Measurements from ENCODE around the gene C5orf15. TPM values are rescaled to one million over a fixed set of nuclear protein-coding genes. Genes with fewer than 3 reads are reported as not detected.

The C5orf15 gene
- total RNA-seq, 1 experiment from 2014 or later = 48.7 TPM

DNA sequence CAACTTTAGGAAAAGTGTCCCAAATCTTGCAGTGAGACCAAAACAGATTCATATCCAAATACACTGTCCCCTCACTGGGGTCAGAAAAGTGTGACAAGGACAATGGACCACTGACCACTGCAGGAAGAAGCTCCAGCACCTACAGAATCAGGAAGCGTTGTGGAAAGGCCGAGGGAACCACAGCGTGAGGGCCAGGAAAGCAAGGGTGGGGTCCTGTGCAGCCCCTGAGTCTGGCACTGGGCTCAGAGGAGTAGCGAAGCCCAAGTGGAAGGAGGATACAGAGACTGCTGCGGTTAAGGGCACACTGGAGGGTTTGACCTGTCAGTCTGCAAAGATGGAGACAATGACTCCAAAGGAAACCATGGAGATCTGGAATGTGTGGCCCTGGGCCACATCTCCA, 36.9 kb downstream of the C5orf15 start:
- no peaks in the 10 kb centered on the region for H3K36me3 ChIP-seq (replicated peaks; ENCODE audit: control insufficient read depth, insufficient read depth, low read length)
- no peak overlapping the region for H3K4me3 ChIP-seq (ENCODE audit: insufficient read depth, low read depth, low read length)
- DNase-seq = peak; percentile 10
- H3K27me3 ChIP-seq (ENCODE audit: control insufficient read depth, insufficient read depth, low read length) = no peaks in the 10 kb centered on the region

DNA sequence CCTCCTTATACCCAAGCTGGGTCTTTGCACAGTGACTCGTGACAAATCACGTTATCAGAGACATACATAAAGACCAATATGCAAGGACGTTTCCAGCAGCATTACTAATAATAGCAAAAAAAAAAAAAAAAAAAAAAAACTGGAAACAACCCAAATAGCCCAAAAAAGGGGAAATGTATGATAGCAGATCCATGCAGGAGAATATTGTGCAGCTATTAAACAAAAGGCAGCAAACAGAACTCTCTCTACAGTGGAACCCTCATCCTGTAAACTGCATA, 37.7 kb downstream of the C5orf15 start:
- no peak for DNase-seq
- H3K4me3 ChIP-seq (ENCODE audit: insufficient read depth, low read depth, low read length) = no peak overlapping the region
- H3K36me3 ChIP-seq (replicated peaks; ENCODE audit: control insufficient read depth, insufficient read depth, low read length) = no peaks in the 10 kb centered on the region
- no peaks in the 10 kb centered on the region for H3K27me3 ChIP-seq (ENCODE audit: control insufficient read depth, insufficient read depth, low read length)

DNA sequence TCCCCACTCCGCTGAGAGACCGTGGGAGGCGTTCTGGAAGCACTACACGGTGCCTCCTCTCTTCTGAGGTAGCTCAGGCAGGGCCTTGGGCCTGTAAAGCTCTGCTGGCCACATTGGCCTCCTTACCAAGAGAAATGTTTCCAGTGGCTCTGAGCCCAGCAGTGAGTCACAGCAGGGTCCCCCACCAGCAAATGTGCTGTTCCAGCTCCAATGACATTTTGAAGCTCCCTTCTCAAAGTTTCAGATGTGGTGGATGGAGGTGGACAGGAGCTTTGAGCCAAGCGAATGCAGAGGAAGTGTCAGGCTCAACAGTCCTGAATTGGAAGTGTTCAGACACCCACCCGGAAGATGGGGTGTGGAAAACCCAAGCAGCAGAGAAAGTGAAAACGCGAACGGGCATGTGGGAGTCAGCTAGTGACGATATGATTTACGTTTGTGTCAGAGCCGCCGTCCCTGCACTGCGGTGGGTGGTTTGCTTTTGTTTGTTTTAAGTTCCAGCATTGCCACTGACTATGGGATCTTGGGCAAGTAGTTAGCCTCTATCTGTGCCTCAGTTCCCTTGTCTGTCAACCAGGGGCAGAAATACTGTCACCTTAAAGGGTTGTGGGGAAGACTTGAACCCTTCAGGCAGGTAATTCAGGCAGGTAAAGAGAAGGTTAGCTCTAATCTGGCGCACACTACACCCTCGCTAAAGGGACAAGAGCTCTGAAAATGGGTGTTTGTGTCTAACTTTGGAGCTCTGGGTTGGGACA, 38.2 kb downstream of the C5orf15 start:
- no peaks in the 10 kb centered on the region for H3K36me3 ChIP-seq (replicated peaks; ENCODE audit: control insufficient read depth, insufficient read depth, low read length)
- H3K4me3 ChIP-seq (ENCODE audit: insufficient read depth, low read depth, low read length) = no peak overlapping the region
- H3K27me3 ChIP-seq (ENCODE audit: control insufficient read depth, insufficient read depth, low read length) = no peaks in the 10 kb centered on the region
- peak; percentile 3 for DNase-seq

DNA sequence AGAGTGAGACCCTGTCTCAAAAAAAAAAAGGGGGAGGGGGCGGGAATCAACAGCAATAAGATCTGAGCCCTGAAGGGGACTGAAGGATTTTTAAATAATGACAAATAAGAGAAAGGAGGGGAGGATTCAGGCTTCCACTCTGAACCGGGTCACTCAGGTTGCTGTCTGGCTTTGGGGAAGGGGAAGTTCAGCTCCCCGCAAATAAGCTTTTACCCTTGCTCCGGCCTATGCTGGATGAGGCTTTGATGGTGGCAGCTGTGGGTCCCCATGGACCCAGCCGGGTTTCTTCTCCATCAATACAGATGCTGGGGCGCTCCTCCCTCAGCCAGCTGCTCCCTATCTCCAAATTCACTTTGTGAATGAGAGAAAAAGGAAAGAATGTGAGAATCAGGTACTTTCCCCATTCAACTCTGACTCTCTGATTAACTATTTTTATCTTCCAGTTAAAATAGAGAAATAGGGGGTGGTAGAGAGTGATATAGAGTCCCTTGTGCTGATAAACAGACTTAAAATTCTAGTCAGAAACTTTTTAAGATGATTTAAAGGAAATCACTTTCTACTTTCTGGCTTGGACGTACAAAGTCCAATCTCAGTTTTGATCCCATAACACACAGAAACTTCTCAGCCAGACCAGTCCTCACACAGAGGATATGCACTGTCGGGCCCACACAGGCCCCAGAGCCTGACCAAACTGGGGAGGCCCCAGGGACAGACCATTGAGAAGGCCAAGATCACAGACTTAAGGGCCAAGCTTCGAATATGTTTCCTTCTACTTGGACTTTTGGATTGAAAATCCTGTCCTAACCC, 39.6 kb downstream of the C5orf15 start:
- DNase-seq = no peak
- no peaks in the 10 kb centered on the region for H3K27me3 ChIP-seq (ENCODE audit: control insufficient read depth, insufficient read depth, low read length)
- H3K4me3 ChIP-seq (ENCODE audit: insufficient read depth, low read depth, low read length) = no peak overlapping the region
- H3K36me3 ChIP-seq (replicated peaks; ENCODE audit: control insufficient read depth, insufficient read depth, low read length) = no peaks in the 10 kb centered on the region

DNA sequence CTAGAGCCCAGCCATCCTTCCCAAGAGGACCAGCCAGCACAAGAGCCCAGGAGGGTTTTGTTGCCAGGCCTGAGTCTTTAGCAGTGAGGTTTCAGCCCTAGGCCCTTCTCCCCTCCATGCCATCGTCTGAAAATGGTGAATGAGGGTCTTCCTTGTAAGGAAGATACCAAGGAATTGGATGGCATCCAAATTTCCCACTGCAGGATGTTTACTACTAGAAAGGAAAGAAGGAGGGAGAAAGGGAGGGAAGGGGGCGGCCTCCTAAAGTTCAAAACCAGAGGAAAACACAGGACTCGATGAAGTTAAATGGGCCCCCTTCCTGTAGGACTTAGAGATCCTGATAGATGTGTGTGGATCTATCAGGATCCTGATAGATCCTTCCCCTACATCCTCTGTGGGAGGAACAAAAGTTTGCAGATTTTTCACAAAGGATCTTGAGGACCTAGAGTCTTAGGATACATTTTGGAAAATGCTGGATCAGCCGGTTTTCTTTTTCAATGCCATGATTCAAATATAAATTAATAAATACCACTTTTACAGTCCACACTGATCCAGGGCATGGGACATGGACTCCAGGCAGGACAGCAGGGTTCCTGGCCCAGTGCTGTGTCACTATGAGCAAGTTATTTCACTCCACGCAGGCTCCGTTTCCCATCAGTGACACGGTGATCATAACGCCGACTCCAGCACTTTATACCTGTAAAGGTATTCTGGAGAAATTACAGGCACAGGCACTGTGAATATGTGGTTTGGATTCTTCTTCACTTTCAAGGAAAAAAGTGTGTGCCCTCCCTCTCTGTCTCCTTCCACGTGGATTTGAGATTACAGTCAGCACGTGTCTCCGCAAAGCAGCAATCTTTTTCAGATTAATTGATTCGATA, 40.9 kb downstream of the C5orf15 start:
- no peak overlapping the region for H3K4me3 ChIP-seq (ENCODE audit: insufficient read depth, low read depth, low read length)
- no peaks in the 10 kb centered on the region for H3K27me3 ChIP-seq (ENCODE audit: control insufficient read depth, insufficient read depth, low read length)
- no peak for DNase-seq
- no peaks in the 10 kb centered on the region for H3K36me3 ChIP-seq (replicated peaks; ENCODE audit: control insufficient read depth, insufficient read depth, low read length)

DNA sequence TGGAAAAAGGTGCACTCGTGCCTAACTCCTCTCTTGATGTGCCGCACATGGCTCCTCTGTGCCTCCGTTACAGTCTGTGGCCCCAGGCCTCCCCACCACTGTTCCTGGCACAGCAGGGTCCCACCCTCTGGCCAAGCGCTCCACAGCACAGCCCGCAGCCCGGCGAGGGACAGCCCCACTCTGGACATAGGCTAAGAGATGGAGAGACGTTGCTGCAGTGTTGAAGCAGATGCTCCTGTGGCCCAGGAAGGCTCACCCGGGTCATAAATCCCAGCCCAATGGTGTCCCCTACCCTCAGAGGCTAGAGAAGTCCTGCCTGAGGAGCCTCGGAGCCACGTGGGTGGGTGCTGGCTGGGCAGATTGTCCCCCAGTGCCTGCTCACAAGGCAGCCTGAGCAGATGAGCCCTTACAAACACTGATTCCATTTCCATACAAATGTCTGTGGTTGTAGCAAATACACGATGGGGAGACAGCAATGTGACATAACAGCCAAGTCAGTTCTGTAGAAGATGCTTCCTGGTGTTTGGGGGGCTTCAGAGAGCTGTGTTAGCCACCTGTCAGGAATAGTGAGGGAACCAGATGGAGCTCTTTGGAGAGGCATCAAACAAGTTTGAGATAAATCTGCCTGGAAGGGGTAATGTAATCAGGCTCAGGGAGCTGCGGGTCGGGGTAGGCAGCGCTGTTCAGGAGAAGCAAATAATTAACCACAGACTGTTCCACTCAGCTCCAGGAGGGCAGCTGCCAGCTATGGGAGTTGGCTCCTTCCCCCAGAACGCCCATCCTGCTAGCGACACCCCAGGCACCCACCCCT, 41.7 kb downstream of the C5orf15 start:
- no peak for DNase-seq
- H3K27me3 ChIP-seq (ENCODE audit: control insufficient read depth, insufficient read depth, low read length) = no peaks in the 10 kb centered on the region
- no peaks in the 10 kb centered on the region for H3K36me3 ChIP-seq (replicated peaks; ENCODE audit: control insufficient read depth, insufficient read depth, low read length)
- H3K4me3 ChIP-seq (ENCODE audit: insufficient read depth, low read depth, low read length) = no peak overlapping the region

DNA sequence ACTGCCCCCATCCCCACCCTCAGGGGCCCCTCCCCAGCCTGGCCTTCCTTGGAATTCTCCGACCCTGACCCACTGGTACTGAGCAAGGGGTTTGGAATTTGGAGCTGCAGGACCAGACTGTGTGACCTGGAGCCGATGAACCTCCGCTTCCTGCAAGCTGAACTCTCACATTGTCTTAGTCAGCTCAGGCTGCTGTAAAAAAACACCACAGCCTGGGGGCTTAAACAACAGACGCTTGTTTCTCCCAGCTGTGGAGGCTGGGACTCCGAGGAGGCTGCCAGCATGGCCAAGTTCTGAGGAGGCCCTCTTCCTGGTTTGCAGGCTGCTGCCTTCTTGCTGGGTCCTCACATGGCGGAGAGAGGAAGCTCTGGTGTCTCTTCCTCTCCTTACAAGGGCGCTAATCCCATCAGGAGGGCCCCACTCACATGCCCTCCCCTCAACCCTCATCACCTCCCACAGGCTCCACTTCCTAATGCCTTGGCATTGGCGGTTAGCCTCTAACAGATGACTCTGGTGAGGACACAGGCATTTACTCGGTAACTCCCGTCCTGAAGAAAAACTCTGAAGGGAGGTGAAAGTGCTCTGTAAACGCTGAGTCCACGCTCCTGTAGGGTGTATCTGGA, 42.4 kb downstream of the C5orf15 start:
- H3K27me3 ChIP-seq (ENCODE audit: control insufficient read depth, insufficient read depth, low read length) = no peaks in the 10 kb centered on the region
- DNase-seq = no peak
- no peak overlapping the region for H3K4me3 ChIP-seq (ENCODE audit: insufficient read depth, low read depth, low read length)
- H3K36me3 ChIP-seq (replicated peaks; ENCODE audit: control insufficient read depth, insufficient read depth, low read length) = no peaks in the 10 kb centered on the region

DNA sequence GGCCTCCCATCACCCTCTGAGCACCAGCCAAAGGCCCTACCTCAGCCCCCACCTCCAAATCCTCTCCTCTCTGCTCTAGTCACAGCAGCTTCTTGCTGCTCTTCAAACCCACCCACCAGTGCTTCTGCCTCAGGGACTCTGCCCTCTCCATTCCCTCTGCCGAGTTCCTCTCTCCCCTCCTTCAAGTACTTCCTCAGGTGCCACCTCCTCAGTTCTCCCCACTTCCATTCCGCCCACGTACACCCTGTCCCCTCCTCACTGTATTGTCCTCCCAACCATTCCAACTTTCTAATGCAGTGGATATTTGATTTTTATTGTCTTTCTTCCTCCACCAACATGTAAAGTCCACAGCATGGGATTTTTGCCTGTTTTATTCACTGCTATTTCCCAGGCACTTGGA, 43.2 kb downstream of the C5orf15 start:
- Histone ChIP-seq H3K36me3 (replicated peaks; ENCODE audit: control insufficient read depth, insufficient read depth, low read length) (no peaks in the 10 kb centered on the region), H3K27me3 (ENCODE audit: control insufficient read depth, insufficient read depth, low read length) (no peaks in the 10 kb centered on the region), H3K4me3 (ENCODE audit: insufficient read depth, low read depth, low read length) (no peak overlapping the region)
- no peak for DNase-seq

DNA sequence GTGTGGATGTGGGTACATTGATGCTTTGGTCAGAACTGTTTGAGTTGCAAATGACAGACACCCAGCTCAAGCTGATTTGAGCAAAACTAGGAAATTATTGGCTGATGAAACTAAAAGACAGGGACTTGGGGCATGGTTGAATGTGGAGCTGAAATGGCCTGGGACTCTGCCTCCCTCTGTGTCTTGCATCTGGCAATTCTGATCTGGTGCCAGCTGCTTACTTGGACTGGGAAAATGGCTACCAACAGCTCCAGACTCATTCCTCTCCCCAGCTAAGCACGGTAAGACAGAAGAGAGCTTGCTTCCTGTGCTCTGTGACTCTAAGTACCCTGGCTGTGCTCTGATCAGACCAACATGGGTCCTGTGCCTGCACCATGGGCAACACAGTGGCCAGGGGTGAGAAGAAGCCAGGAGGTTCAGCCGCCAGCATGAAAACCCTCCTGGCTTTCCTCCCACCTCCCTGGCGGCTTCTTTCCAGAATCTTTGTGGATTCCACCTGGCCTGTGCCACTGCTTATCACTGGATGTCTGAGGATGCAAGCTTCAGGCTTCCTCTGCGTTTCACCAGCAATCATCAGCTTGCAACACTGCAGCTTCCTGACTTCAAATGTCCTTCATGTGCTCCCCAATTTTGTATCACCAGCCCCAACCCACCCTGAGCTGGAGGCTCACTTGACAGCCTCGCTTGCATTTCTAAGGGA, 44.1 kb downstream of the C5orf15 start:
- DNase-seq = no peak
- Histone ChIP-seq H3K4me3 (ENCODE audit: insufficient read depth, low read depth, low read length) (no peak overlapping the region), H3K27me3 (ENCODE audit: control insufficient read depth, insufficient read depth, low read length) (no peaks in the 10 kb centered on the region), H3K36me3 (replicated peaks; ENCODE audit: control insufficient read depth, insufficient read depth, low read length) (no peaks in the 10 kb centered on the region)

DNA sequence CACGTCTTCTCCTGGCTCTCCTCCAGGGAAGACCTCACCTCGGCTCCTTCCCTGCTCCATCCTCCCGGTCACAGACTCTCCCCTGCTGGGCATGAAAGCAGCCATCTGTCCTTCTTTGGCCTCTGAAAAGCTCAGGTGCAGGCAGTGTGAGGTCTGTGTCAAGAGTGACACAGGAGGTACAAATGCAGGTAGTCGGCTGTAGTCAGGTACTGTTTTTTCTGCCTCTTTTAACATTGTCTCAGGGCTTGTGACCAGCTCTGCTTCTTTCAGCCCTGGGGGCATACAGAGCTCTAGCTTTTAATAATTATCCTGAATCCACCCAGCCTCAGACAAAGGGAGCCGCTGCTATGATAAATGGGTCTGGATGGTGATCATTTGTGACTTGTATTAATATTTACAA, 46.4 kb downstream of the C5orf15 start:
- H3K4me3 ChIP-seq (ENCODE audit: insufficient read depth, low read depth, low read length) = no peak overlapping the region
- no peaks in the 10 kb centered on the region for H3K27me3 ChIP-seq (ENCODE audit: control insufficient read depth, insufficient read depth, low read length)
- DNase-seq = no peak
- no peaks in the 10 kb centered on the region for H3K36me3 ChIP-seq (replicated peaks; ENCODE audit: control insufficient read depth, insufficient read depth, low read length)

DNA sequence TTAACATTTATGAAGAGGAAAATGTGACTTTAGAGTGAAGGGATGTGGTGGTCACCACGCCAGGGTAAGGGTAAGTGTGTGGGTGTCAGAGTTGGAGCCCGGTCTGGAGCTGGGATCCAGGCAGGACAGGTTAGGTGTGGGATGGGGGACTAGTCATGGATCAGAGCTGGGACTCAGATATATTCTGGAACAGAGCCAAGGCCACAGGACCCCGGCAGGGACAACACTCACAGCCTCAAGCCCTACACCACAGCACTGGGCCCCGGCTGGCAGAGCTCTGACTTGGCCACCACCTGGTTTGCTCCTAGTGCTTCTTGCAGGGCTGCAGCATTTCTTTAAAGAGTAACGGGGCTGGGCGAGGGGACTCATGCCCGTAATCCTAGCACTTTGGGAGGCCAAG, 47.4 kb downstream of the C5orf15 start:
- no peak overlapping the region for H3K4me3 ChIP-seq (ENCODE audit: insufficient read depth, low read depth, low read length)
- no peaks in the 10 kb centered on the region for H3K27me3 ChIP-seq (ENCODE audit: control insufficient read depth, insufficient read depth, low read length)
- no peaks in the 10 kb centered on the region for H3K36me3 ChIP-seq (replicated peaks; ENCODE audit: control insufficient read depth, insufficient read depth, low read length)
- DNase-seq = no peak

DNA sequence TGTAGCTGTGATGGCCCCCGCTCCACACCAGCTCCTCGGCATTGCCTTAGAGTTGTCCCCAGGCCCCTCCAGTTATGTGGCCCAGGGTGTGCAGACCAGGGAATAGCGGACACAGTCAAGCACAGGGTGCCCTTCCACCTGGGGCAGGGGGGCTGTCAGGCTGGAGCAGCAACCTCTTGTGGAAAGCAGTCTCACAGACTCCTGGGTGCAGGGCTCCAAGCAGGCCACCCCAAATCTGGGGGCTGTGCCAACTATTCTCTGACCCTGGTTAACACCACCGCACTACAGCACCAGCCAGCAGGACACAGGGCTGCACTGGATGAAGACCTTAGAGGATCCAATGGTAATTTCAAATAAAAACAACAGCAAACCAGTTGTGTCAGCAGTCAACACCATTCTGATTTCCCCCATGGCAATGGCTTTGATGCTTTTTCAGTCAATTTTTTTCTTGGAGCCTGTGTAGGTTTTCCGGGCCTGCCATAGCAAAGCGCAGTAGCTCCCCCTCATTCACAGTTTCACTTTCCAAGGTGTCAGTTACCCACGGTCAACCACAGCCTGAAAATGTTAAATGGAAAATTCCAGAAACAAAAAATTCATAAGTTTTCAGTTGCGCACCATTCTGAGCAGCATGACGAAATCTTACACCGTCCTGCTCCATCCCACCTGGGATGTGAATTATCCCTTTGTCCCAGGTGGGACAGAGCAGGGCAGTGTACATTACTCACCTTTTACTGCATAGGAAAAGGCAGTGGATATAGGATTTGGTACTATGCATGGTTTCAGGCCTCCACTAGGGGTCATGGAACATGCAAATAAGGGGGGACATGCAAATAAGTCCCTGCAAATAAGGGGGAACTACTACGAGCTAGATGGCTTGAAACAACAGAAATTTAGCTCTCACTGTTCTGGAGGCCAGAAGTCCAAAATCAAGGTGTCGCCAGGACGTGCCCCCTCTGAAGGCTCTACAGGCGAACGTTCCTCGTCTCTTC, 49.0 kb downstream of the C5orf15 start:
- Histone ChIP-seq H3K36me3 (replicated peaks; ENCODE audit: control insufficient read depth, insufficient read depth, low read length) (no peaks in the 10 kb centered on the region), H3K4me3 (ENCODE audit: insufficient read depth, low read depth, low read length) (no peak overlapping the region), H3K27me3 (ENCODE audit: control insufficient read depth, insufficient read depth, low read length) (no peaks in the 10 kb centered on the region)
- DNase-seq = no peak

Measured in H7 (cell line).